IMR-90 (cell line): ENCODE results near the gene DTX1.

Experiments
- BHLHE40 ChIP-seq: fragments of 150-350 bp; IDR thresholded peaks from 2 replicates; pipeline ENCODE4 v1.6.1; 2016; ENCODE audit warnings: mild to moderate bottlenecking, low read depth, low read length
- CEBPB ChIP-seq: IDR thresholded peaks from 2 replicates; pipeline ENCODE4 v1.6.1; 2012; ENCODE audit warnings: low read depth, low read length, improper control_type of control experiment
- CHD1 ChIP-seq: IDR thresholded peaks from 2 replicates; pipeline ENCODE4 v1.6.1; 2012; ENCODE audit warnings: low read depth, low read length, improper control_type of control experiment
- FOS ChIP-seq: fragments of 150-350 bp; IDR thresholded peaks from 2 replicates; pipeline ENCODE4 v1.6.1; 2016; ENCODE audit warnings: low read depth, low read length
- MAFK ChIP-seq: IDR thresholded peaks from 2 replicates; pipeline ENCODE4 v1.6.1; 2012; ENCODE audit warnings: low read depth, low read length, improper control_type of control experiment
- MAZ ChIP-seq: IDR thresholded peaks from 2 replicates; pipeline ENCODE4 v1.6.1; 2012; ENCODE audit warnings: low read depth, mild to moderate bottlenecking, low read length, improper control_type of control experiment, moderate library complexity, borderline replicate concordance
- MXI1 ChIP-seq: IDR thresholded peaks from 2 replicates; pipeline ENCODE4 v1.6.1; 2012; ENCODE audit warnings: low read depth, mild to moderate bottlenecking, low read length, moderate library complexity, borderline replicate concordance
- POLR2A ChIP-seq: IDR thresholded peaks from 2 replicates; pipeline ENCODE4 v1.6.1; 2012; ENCODE audit warnings: mild to moderate bottlenecking, low read depth, low read length
- RAD21 ChIP-seq: IDR thresholded peaks from 2 replicates; pipeline ENCODE4 v1.6.1; 2012; ENCODE audit warnings: low read length, improper control_type of control experiment
- RFX5 ChIP-seq: IDR thresholded peaks from 2 replicates; pipeline ENCODE4 v1.8.0; 2012; ENCODE audit warnings: low read depth, mild to moderate bottlenecking, low read length, moderate library complexity
- SMC3 ChIP-seq: fragments of 150-350 bp; IDR thresholded peaks from 2 replicates; pipeline ENCODE4 v1.6.1; 2016; ENCODE audit warnings: low read depth, mild to moderate bottlenecking, antibody characterized with exemption, low read length, moderate library complexity
- TF ChIP-seq, protein P1 (sequence below): conservative IDR thresholded peaks from 2 replicates; pipeline ENCODE4 v1.5.1; 2012; ENCODE audit warnings: mild to moderate bottlenecking, low read depth, low read length, improper control_type of control experiment
- TF ChIP-seq, protein P2 (sequence below): fragments of 150-350 bp; IDR thresholded peaks from 2 replicates; pipeline ENCODE4 v1.6.1; 2017; ENCODE audit warnings: mild to moderate bottlenecking, antibody characterized with exemption, low read length, low read depth

DNA sequence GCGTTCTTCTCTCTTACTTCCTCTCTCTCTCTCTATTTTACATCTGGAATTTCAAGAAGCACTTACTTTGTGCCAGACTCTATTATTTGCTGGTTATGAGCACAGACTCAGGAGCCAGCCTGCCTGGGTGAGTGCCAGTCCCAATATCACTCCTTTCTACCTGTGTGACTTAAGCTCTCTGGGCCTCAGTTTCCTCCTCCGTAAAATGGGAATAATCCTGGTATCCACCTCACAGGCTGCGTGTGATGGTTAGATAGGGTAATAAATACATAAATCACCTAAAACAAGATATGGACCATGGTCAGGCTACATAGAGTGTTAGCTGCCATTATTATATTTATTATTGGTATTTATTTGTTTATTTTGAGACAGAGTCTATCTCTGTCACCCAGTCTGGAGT is 54.7 kb downstream of the DTX1 start:
- TF ChIP-seq, protein P1, sequence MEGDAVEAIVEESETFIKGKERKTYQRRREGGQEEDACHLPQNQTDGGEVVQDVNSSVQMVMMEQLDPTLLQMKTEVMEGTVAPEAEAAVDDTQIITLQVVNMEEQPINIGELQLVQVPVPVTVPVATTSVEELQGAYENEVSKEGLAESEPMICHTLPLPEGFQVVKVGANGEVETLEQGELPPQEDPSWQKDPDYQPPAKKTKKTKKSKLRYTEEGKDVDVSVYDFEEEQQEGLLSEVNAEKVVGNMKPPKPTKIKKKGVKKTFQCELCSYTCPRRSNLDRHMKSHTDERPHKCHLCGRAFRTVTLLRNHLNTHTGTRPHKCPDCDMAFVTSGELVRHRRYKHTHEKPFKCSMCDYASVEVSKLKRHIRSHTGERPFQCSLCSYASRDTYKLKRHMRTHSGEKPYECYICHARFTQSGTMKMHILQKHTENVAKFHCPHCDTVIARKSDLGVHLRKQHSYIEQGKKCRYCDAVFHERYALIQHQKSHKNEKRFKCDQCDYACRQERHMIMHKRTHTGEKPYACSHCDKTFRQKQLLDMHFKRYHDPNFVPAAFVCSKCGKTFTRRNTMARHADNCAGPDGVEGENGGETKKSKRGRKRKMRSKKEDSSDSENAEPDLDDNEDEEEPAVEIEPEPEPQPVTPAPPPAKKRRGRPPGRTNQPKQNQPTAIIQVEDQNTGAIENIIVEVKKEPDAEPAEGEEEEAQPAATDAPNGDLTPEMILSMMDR: no peak
- TF ChIP-seq, protein P2, sequence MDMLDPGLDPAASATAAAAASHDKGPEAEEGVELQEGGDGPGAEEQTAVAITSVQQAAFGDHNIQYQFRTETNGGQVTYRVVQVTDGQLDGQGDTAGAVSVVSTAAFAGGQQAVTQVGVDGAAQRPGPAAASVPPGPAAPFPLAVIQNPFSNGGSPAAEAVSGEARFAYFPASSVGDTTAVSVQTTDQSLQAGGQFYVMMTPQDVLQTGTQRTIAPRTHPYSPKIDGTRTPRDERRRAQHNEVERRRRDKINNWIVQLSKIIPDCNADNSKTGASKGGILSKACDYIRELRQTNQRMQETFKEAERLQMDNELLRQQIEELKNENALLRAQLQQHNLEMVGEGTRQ: no peak
- TF ChIP-seq POLR2A: no peak
- no peak for TF ChIP-seq SMC3
- no peak for TF ChIP-seq RAD21
- TF ChIP-seq CHD1: no peak
- no peak for TF ChIP-seq MAFK
- no peak for TF ChIP-seq MAZ
- no peak for TF ChIP-seq RFX5
- no peak for TF ChIP-seq MXI1
- no peak for TF ChIP-seq BHLHE40
- TF ChIP-seq CEBPB: no peak
- no peak for TF ChIP-seq FOS
